ENCODE measurements around the gene TYW1.
A peak's percentile ranks its signal among the peaks of the same experiment; 100 is the strongest.
"Not testable (repeated sequence)": the region's sequence is repeated elsewhere in the genome, so short reads cannot be mapped to it uniquely, and the experiment has no call there.

TYW1 gene

GRCh38 chr7:67105377-67105776 is 108.7 kb downstream of the TYW1 start:
- TF ChIP-seq CTCF (IDR thresholded peaks at IDR 0.05; ENCODE audit: control insufficient read depth, extremely low read depth, insufficient read depth), result no peak
- no peak overlapping the region for H3K4me3 ChIP-seq (ENCODE audit: low read depth, low read length)
- no peak for DNase-seq (ENCODE audit: low read depth)

- not testable (repeated sequence) for DNase-seq (ENCODE audit: low read depth); H3K4me3 ChIP-seq (ENCODE audit: low read depth, low read length)
Measured at GRCh38 chr7:67106255-67106654, 109.6 kb downstream of the TYW1 start.

DNA sequence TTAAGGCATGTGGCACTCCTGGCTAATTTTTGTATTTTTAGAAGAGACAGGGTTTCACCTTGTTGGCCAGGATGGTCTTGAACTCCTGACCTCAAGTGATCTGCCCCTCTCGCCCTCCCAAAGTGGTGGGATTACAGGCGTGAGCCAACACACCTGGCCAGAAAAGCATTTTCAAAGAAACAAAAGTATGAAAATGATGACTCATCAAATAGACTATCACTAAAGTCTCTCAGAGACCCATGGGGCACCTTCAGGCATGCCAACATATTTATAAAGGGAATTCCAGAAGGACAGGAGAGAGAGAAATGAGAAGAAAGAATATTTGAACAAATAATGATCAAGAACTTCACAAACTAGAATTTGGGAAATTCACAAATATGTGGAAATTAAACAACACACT is 114.7 kb downstream of the TYW1 start:
- DNase-seq (ENCODE audit: low read depth); H3K4me3 ChIP-seq (ENCODE audit: low read depth, low read length): not testable (repeated sequence)

GRCh38 chr7:67114483-67115246 is 118.0 kb downstream of the TYW1 start:
- not testable (repeated sequence) for H3K4me3 ChIP-seq (ENCODE audit: low read depth, low read length)

GRCh38 chr7:67120491-67120890 is 123.9 kb downstream of the TYW1 start:
- not testable (repeated sequence) for H3K4me3 ChIP-seq (ENCODE audit: low read depth, low read length); DNase-seq (ENCODE audit: low read depth)

More at GRCh38 chr7:67114483-67115246, 118.0 kb downstream of the TYW1 start:
- DNase-seq (ENCODE audit: low read depth), result not testable (repeated sequence)

GRCh38 chr7:67128257-67128656 is 131.6 kb downstream of the TYW1 start:
- not testable (repeated sequence) for DNase-seq (ENCODE audit: low read depth); H3K4me3 ChIP-seq (ENCODE audit: low read depth, low read length)

DNA sequence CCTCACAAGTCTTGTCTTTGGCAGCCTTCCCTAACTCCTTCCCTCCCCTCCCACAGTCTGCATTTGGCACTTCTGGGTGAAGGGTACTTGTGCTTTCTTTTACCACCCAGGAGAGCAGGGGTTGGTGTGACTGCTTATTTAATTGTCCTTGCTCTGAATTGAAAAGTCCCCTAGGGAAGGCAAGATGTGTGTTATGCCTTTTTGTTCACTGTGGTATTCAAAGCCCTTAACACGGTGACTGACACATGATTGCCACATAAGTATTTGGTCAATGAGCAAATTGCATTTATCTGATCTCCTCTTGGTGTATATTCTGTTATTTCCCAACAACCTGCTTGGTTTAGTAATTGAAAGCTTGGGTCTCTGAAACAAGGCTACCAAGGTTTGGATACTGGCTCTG is 134.1 kb downstream of the TYW1 start:
- H3K4me3 ChIP-seq (ENCODE audit: low read depth, low read length); DNase-seq (ENCODE audit: low read depth): not testable (repeated sequence)

GRCh38 chr7:67134912-67135311 is 138.3 kb downstream of the TYW1 start:
- DNase-seq (ENCODE audit: low read depth), result not testable (repeated sequence)

DNA sequence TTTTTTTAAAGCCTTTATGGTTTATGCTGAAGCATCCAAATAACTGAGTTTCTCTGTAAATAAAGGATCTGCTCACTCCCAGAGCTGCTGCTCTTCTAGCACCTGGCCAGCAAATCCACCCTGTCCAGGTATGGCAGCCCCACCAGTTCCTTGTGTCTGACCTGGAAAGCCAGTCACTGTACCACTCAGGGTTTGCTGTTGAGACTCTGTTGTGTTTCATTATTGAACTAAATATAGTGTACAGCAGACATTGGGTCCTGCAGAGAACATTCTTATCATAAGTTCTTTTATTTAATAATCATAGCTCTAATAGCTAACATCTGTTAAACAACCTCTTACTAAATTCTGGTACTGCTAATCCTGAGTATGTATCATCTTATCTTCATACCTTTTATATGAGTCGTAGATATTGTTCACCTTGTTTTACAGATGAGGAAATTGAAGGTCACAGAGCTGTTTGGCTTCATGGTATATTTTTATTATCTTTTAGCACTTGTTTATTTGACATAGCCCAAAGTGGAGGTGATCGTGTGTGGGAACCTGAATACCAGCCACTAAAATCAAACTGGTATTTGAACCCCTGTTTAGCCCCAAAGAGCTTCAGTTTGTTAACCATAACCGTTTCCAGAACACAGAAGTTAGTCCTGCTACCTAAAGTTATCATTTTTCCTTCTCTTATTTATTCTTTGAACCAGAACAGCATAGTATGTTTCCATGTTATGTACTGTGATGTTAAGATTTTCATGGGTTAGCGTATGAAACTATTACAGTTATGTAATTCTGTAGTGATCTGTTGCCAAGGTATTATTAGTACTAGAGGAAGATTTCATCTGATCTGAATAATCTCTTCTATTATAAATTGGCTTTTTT is 139.2 kb downstream of the TYW1 start:
- H3K4me3 ChIP-seq (ENCODE audit: low read depth, low read length); DNase-seq (ENCODE audit: low read depth): not testable (repeated sequence)

More at GRCh38 chr7:67134912-67135311, 138.3 kb downstream of the TYW1 start:
- not testable (repeated sequence) for H3K4me3 ChIP-seq (ENCODE audit: low read depth, low read length)

DNA sequence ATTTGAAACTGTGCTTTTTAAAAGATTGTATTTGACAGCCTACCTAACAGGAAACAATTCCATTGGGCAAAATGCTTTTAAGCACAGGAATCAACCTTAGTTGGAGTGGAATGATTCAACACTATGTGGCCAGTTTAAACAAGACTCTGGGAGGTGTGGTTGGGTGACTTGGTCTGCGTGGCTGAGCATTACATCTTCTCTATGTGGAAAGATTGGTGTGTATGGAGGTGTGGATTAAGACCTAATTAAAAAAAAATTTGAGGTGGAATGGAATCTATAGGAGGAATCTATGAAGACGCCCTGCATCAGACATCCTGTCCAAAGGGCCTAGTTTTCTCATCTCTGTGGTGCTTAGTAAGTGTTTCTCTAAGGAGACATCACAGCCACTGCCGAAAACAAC is 140.9 kb downstream of the TYW1 start:
- DNase-seq (ENCODE audit: low read depth); H3K4me3 ChIP-seq (ENCODE audit: low read depth, low read length): not testable (repeated sequence)

DNA sequence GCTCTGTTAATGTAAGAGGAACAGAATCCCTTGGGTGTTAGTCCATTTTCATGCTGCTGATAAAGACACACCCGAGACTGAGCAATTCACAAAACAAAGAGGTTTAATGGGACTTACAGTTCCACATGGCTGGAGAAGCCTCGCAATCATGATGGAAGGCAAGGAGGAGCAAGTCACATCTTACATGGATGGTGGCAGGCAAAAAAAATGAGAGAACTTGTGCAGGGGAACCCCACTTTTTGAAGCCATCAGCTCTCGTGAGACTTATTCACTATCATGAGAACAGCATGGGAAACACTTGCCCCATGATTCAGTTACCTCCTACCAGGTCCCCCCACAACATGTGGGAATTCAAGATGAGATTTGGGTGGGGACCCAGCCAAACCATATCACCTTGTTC is 143.2 kb downstream of the TYW1 start:
- not testable (repeated sequence) for DNase-seq (ENCODE audit: low read depth); H3K4me3 ChIP-seq (ENCODE audit: low read depth, low read length)

GRCh38 chr7:67141001-67141400 is 144.4 kb downstream of the TYW1 start:
- not testable (repeated sequence) for H3K4me3 ChIP-seq (ENCODE audit: low read depth, low read length)
- peak; percentile 60 for DNase-seq (ENCODE audit: low read depth)

DNA sequence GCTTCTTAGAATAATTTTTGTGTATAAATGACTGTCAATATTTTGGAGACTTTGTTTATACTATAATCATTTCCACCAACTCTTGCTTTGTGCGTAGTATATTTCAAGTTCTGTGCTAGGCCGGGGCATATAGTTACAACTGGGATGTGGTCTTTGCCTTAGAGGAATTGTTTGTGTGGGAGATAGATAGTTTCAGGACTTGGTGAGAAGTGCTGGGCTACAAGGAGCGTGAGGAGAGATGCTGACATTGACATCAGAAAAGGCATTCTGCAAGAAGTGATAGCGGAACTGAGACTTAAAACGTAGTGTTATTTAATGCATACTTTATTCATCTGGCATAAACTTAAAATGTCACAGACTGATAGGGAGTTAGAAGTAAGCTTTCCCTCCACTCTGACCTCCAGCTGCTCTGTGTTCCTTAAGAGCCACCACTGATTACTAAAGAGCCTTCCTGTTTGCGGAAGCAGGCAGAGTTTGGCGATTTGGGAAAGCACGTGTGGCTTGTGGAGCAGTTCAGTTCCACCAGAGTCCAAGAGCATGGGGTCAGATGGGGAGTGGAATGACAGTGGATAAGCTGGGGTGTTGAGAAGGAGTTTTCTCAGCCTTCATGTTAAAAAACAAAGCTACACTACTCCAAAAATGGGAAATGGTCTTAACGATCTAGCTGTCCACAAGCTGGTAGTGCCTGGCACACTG is 146.6 kb downstream of the TYW1 start:
- not testable (repeated sequence) for H3K4me3 ChIP-seq (ENCODE audit: low read depth, low read length)

DNA sequence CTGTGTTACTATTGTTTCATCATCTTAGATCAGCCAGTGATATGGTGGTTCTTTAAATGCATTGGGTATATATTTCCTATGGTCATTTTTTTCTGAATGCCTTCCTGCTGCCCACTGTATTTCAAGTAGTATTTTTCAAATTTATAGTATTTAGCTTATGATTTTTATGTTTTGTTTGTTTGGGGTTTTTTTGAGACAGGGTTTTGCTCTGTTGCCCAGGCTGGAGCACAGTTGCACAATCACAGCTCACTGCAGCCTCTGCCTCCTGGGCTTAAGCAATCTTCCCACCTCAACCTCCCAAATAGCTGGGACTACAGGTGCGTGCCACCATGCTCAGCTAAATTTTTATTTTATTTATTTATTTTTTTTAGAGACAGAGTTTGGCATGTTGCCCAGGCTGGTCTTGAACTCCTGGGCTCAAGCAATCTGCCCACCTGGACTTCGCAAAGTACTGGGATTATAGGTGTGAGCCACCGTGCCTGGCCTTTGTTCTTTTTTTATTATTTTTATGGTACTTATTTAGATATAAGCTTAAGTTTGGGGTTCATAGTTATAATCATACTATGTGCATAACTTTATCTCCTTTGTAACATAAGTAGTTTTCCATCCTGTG is 149.1 kb downstream of the TYW1 start:
- H3K4me3 ChIP-seq (ENCODE audit: low read depth, low read length), result not testable (repeated sequence)

More for the DNA sequence above, 146.6 kb downstream of the TYW1 start:
- not testable (repeated sequence) for DNase-seq (ENCODE audit: low read depth)

GRCh38 chr7:67149131-67149530 is 152.5 kb downstream of the TYW1 start:
- not testable (repeated sequence) for DNase-seq (ENCODE audit: low read depth); H3K4me3 ChIP-seq (ENCODE audit: low read depth, low read length)

More for the DNA sequence above, 149.1 kb downstream of the TYW1 start:
- not testable (repeated sequence) for DNase-seq (ENCODE audit: low read depth)

- not testable (repeated sequence) for H3K4me3 ChIP-seq (ENCODE audit: low read depth, low read length); DNase-seq (ENCODE audit: low read depth)
Measured at GRCh38 chr7:67154374-67154773, 157.7 kb downstream of the TYW1 start.

DNA sequence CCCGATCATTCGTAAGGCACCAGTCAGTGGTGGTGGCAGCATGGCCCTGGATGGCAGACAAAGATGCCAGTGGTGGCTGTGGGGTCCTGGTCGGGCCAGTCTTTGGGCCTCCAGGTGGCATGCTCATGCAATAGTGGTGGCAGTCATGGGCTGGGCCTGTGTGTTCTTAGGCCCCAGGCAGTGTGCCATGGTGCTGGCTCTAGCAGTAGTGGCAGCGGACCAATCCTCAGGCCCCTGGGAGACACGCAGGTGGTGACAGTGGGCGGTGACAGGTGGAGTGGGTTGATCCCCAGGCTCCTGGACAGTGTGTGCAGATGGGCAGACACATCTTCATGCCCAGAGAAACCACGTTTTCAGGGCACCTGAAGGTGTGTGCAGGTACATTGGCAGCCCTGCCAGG is 159.4 kb downstream of the TYW1 start:
- DNase-seq (ENCODE audit: low read depth); H3K4me3 ChIP-seq (ENCODE audit: low read depth, low read length): not testable (repeated sequence)
